Middle frontal gyrus (tissue), 1 donor: ENCODE measurements around the gene VAC14.
A peak's percentile ranks its signal among the peaks of the same experiment; 100 is the strongest.

Source experiments
- DNase-seq: peaks from one replicate; pipeline ENCODE4 v3.0.0-alpha.2; 2015; ENCODE audit warnings: low spot score; ENCODE audit errors: extremely low spot score

The VAC14 gene

GRCh38 chr16:70764632-70765031, 36.3 kb downstream of the VAC14 start:
- no peak for DNase-seq

- no peak for DNase-seq
Measured at GRCh38 chr16:70760221-70760620, 40.7 kb downstream of the VAC14 start.

- DNase-seq: no peak
Measured at GRCh38 chr16:70759666-70760065, 41.3 kb downstream of the VAC14 start.

DNA sequence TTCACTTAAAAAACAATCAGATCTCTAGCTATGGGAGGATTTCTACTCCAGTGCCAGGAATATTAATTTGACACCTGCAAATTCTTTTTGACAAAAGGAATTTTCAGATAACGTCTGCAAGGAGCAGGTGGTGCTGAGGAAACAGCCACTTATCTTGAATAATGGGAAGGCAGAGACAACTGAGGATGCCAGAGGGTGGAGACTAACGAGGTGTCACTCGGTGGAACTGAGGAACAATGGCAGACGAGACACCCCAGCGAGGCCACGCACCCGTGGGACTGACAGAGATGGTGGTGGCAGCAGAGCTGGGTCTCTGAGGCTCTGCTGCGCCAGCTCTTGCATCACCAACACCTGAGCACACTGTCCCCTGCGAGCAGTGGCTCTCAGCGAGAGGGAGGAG, 42.2 kb downstream of the VAC14 start:
- DNase-seq: no peak

DNA sequence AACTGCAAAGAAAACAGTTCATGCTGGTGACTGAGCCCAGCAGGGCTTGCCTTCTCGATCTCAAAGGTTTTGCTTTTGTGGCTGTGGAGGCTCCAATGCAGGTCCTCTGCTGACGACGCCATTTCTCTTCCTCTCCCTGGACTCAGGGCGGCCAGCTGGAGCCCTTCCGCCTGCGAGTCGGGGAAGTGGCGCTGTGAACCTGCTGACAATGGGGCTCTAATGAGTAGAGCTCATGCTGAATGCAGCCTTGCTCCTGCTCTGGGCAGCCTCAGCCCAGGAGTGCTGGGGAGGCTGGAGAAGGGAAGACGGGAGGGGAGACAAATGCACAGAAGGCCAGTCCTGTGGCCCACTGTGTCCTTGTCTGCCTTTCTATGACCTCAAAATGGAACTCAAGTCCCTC, 43.8 kb downstream of the VAC14 start:
- no peak for DNase-seq

DNA sequence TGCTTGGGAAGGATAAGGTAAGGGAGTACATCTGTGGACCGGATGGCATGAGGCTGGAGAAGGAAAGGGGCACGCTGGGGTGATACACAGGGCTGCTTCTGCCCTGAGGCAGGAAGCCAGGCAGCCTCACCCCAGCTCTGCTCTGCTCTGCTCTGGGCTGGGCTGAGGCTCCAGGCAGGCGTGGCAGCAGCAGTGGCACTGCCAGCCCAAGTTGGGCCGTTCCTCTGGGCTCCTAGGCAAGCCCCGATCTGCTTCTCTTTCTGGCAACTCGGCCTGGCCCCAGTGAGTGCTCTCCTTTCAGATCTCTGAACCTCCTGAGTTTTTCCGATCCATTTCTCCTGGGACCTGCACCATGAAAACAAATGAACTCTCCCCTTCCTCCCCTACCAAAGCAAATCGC, 44.9 kb downstream of the VAC14 start:
- DNase-seq: no peak

DNA sequence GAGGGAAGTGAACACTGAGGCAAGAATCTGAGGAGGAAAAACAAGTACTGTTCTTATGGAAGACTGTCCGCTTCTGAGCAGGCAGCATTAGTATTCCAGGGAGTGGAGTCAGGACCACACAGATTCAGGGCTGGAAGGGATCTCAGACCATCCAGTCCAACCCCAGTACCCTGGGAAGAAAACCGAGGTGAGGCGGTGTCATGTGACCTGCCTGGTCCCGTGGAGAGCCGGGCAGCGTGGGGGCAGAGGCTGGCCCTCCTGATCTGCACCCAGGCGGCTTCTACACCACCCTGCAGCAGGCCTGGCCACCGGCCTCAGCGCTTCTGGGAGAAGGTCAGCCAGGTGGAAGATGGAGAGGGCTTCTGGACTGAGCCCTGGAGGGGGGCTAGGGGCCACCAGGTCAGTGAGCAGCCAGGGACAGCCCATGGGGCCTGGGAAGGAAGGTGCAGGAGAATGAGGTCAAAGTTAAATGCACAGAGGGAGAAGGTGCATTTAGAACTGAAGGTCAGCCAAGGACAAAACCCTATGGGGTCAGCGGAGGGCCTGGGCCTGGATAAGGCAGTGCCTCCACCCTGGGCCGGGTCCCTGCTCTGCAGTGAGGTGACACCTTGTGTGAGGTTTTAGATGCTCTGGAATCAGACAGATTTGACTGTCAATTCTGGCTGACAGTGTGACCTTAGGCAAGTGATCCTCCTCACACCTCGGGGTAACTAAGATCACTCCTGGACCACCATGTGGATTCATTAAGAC, 45.9 kb downstream of the VAC14 start:
- peak; percentile 33 for DNase-seq

DNA sequence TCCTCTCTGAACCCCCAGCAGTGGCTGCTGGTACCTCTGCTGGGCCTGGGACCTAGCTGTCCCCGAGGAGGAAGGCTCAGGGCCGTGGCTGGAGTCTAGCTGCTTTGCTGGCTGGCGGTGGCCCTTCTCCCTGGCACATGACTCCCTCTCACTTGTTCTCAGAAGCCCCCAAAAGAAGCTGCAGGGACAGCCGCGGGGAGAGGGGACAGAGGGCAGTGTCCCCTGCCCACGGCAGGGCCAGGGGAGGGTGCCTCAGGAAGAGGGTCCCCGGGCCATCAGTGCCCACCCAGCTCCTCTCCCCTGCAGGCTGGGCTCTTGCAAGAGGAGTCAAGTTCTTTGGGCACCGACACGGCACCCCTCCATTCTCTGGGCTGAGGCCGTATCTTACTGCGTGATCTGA, 46.6 kb downstream of the VAC14 start:
- no peak for DNase-seq

DNA sequence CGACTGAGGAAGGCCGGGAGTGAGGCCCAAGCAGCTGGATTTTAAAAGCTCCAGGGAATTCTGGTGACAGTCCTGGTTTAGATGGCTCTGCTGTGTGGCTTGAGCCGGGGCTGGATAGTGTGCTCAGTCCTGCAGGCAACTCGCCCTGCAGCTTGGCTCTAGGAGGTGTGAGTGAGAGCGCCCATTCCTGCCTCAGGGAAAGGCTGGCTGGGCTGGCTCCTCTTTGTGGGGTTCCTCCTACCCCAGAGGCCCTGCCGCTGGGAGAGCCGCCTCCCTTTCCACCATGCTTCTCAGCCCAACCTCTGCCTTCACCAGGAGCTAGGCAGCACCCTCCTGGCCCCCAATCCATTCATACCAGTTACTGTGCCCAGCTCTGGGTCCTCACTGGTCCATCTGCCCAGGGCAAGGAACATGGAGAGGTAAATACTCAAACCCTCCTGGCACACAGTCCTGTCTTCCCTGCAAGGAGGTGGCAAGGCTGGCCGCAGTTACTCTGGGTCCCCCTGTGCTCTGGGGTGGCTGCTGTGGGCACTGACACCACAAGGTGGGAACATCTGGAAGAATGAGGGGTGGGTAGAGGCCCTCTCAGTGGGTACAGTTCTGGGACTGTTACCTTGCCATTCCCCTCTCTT, 47.1 kb downstream of the VAC14 start:
- DNase-seq: no peak

DNA sequence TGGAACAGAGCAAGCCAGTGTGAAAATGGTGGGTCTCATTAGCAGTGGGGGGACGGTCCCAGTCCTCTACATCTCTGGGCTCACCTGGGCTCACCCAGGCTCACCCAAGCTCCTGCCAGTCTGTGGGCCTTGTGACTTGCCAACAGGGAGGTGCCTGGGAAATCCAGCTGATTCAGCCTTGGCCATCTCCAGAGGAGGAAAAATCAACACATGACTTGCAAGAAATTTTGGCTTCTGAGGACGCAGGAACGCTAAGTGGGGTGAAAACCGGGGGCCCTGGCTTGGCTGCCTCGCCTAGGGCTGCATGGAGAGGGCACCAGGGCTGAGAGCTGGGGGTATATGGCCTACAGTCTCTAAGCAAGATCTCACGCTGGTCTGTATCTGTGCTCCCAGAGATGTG, 47.7 kb downstream of the VAC14 start:
- DNase-seq: no peak

DNA sequence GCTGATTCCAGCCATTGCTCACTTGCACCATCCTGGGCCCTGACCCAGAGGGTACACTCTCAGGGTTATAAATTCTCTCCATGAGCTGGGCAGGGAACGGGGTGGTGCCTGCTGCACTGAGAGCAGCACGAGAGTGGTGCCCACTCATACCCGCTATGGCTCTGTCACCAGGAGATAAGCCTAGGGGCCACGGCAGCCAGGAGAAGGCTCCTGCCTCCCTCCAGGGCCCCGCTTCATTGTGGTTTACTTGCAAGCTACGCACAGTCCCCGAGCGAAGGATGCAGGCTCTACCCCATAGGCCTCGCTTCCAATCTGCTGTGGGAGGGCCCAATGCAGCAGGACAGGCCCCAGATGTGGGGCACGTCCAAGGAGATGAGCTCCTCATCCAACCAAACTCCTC, 48.5 kb downstream of the VAC14 start:
- no peak for DNase-seq

DNA sequence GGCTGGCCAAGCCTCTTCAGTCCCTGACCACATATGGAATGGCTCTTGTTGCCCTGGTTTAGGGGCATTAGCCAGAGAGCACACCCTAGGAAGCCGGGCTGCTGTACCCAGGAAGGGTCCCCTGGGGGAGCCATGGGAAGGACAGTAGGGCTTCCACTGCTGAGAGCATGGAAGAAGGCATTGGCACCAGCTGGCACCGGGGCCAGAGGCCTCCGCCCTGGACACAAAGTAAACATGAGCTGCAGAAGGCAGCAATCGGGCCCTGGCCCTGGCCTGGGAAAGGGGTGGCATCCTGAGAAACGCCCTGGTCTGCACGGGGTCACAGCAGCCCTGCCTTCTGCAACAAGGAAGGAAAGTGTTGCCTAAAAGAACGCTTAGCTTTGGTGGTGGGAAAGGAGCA, 49.4 kb downstream of the VAC14 start:
- DNase-seq: no peak

DNA sequence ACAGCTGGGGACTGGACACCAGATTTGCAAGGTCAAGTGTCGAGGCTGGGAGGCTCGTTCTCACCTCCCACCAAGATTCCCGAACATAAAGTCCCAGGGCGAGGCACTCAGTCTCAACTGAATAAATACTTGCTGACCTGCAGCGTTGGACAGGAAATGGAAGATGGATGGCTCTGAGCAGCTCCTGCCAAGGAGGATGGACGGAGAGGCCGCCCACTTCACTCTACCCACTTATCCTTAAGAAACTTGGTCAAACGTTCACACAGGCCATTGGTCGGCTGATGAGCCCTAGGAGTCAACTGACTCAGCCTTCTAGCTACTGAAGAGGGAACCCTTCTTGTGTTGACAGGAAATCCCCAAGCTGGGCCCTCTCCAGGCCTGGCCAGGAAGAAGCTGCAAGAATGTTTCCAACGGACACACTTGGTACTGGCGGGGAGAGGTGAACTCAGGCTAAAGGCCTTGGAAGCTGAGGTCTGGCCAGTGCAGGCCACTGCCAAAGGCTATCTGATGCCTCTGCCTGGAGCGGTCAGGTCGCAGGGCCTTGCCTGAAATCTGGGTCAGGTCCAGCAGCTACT, 50.0 kb downstream of the VAC14 start:
- no peak for DNase-seq

- peak; percentile 37 for DNase-seq
Measured at GRCh38 chr16:70749681-70750601, 51.0 kb downstream of the VAC14 start.

DNA sequence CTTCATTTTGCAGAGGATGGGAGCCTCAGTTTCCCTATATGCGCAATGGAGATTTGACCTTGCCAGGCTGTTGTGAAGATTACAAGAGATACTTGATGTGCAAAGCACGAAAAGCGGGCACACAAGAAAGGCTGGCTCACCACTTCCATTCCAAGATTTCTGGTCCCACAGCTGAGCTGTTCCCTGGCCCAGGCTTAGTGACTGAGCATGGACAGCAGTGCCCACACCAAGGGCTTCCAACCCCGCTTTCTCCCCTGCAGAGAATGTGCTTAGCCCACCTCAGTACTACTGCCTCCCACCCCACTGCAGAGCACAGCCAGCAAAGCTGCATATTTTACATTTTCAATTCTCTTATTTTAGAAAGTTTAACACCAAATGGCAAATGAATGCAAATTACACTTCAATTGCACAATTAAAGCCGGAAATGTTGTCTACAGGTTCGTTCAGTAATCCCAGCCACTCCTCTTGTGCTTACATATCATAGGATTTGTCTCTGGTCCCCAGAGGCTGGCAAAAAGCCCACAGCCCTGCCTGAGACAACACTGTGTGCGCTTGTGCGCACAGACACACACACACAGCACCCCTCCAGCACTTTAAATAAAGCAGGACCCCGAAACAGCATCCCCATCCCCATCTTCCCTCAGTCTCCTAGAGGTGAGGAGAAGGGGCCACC, 51.8 kb downstream of the VAC14 start:
- DNase-seq: peak; percentile 34

- DNase-seq: no peak
Measured at GRCh38 chr16:70747703-70748631, 53.0 kb downstream of the VAC14 start.

GRCh38 chr16:70746708-70747424, 54.1 kb downstream of the VAC14 start:
- no peak for DNase-seq

GRCh38 chr16:70746040-70746707, 54.8 kb downstream of the VAC14 start:
- DNase-seq: no peak

GRCh38 chr16:70745536-70746025, 55.4 kb downstream of the VAC14 start:
- DNase-seq: no peak
